ENCODE data around the gene PAIP2B.
A peak's percentile ranks its signal among the peaks of the same experiment; 100 is the strongest.
"Not testable (repeated sequence)": the region's sequence is repeated elsewhere in the genome, so short reads cannot be mapped to it uniquely, and the experiment has no call there.

The PAIP2B gene

GRCh38 chr2:71226965-71227560, at the start of gene PAIP2B:
TSS of gene PAIP2B (minus strand) at chr2:71227103. CDS start at chr2:71202589, 24,514 bp downstream.
- peak; percentile 94 for DNase-seq (ENCODE audit: low read depth)

GRCh38 chr2:71275939-71276310, 49.0 kb upstream of the PAIP2B start:
- DNase-seq (ENCODE audit: low read depth): no peak

- no peak for DNase-seq (ENCODE audit: low read depth)
Observed at GRCh38 chr2:71269511-71270090, 42.7 kb upstream of the PAIP2B start.

- no peak for DNase-seq (ENCODE audit: low read depth)
Observed at GRCh38 chr2:71263386-71263785, 36.5 kb upstream of the PAIP2B start.

- DNase-seq (ENCODE audit: low read depth): no peak
Observed at GRCh38 chr2:71261534-71261933, 34.6 kb upstream of the PAIP2B start.

GRCh38 chr2:71256421-71256820, 29.5 kb upstream of the PAIP2B start:
- DNase-seq (ENCODE audit: low read depth): no peak

- DNase-seq (ENCODE audit: low read depth): no peak
Observed at GRCh38 chr2:71254776-71255175, 27.9 kb upstream of the PAIP2B start.

- no peak for DNase-seq (ENCODE audit: low read depth)
Observed at GRCh38 chr2:71254078-71254477, 27.2 kb upstream of the PAIP2B start.

GRCh38 chr2:71253476-71253875, 26.6 kb upstream of the PAIP2B start:
- no peak for DNase-seq (ENCODE audit: low read depth)

GRCh38 chr2:71252862-71253261, 26.0 kb upstream of the PAIP2B start:
- no peak for DNase-seq (ENCODE audit: low read depth)

- DNase-seq (ENCODE audit: low read depth): no peak
Observed at GRCh38 chr2:71250935-71251334, 24.0 kb upstream of the PAIP2B start.

- no peak for DNase-seq (ENCODE audit: low read depth)
Observed at GRCh38 chr2:71244302-71244660, 17.4 kb upstream of the PAIP2B start.

- no peak for DNase-seq (ENCODE audit: low read depth)
Observed at GRCh38 chr2:71243634-71244301, 16.9 kb upstream of the PAIP2B start.

GRCh38 chr2:71240794-71241193, 13.9 kb upstream of the PAIP2B start:
- no peak for DNase-seq (ENCODE audit: low read depth)

- no peak for DNase-seq (ENCODE audit: low read depth)
Observed at GRCh38 chr2:71238089-71238488, 11.2 kb upstream of the PAIP2B start.

- no peak for DNase-seq (ENCODE audit: low read depth)
Observed at GRCh38 chr2:71235930-71236587, 9.2 kb upstream of the PAIP2B start.

- not testable (repeated sequence) for DNase-seq (ENCODE audit: low read depth)
Observed at GRCh38 chr2:71233072-71233471, 6.2 kb upstream of the PAIP2B start.

- DNase-seq (ENCODE audit: low read depth): no peak
Observed at GRCh38 chr2:71226096-71226964, 573 bp downstream of the PAIP2B start.

- DNase-seq (ENCODE audit: low read depth): no peak
Observed at GRCh38 chr2:71224935-71225334, 2.0 kb downstream of the PAIP2B start.

- no peak for DNase-seq (ENCODE audit: low read depth)
Observed at GRCh38 chr2:71224457-71224856, 2.4 kb downstream of the PAIP2B start.

GRCh38 chr2:71223767-71224333, 3.1 kb downstream of the PAIP2B start:
- no peak for DNase-seq (ENCODE audit: low read depth)

- DNase-seq (ENCODE audit: low read depth): no peak
Observed at GRCh38 chr2:71220743-71221142, 6.2 kb downstream of the PAIP2B start.
